RWPE2 (cell line): ENCODE data around the gene SAMD3.
A peak's percentile ranks its signal among the peaks of the same experiment; 100 is the strongest.

ENCODE experiments used
- ATAC-seq: fragments of 200-7000 bp; cut with Tn5 transposase; 3 replicates; pipeline ENCODE4 v1.9.1; 2021; ENCODE audit warnings: low read depth
- DNase-seq: peaks from one replicate; pipeline ENCODE4 v3.0.0-alpha.2; 2020; ENCODE audit warnings: low spot score
- H3K27ac ChIP-seq: fragments of 450-650 bp; 2 replicates; pipeline ENCODE4 v1.5.1; 2017; ENCODE audit warnings: mild to moderate bottlenecking; ENCODE audit not compliant: poor library complexity, severe bottlenecking
- H3K27me3 ChIP-seq: fragments of 250-450 bp; sonication (Bioruptor Pico); 2 replicates; pipeline ENCODE4 v1.5.1; 2021; ENCODE audit warnings: mild to moderate bottlenecking, moderate library complexity; ENCODE audit not compliant: insufficient read depth, poor library complexity, severe bottlenecking
- H3K36me3 ChIP-seq: fragments of 250-450 bp; sonication (Bioruptor Pico); 2 replicates; pipeline ENCODE4 v1.5.1; 2020; ENCODE audit warnings: low read depth, mild to moderate bottlenecking, moderate library complexity
- H3K4me1 ChIP-seq: fragments of 250-450 bp; sonication (Bioruptor Pico); 2 replicates; pipeline ENCODE4 v1.5.1; 2021; ENCODE audit warnings: mild to moderate bottlenecking, moderate library complexity; ENCODE audit not compliant: insufficient read depth, poor library complexity, severe bottlenecking
- H3K4me3 ChIP-seq: fragments of 250-450 bp; sonication (Bioruptor Pico); 2 replicates; pipeline ENCODE4 v1.5.1; 2021; ENCODE audit warnings: mild to moderate bottlenecking, moderate library complexity; ENCODE audit not compliant: severe bottlenecking
- H3K9me3 ChIP-seq: fragments of 250-450 bp; sonication (Bioruptor Pico); 2 replicates; pipeline ENCODE4 v1.5.1; 2021; ENCODE audit warnings: mild to moderate bottlenecking, moderate library complexity; ENCODE audit not compliant: severe bottlenecking
- TF ChIP-seq, protein P1 (sequence below): fragments of 450-650 bp; IDR thresholded peaks from one replicate; pipeline ENCODE4 v1.5.1; 2017; ENCODE audit warnings: mild to moderate bottlenecking, moderate library complexity; ENCODE audit not compliant: poor library complexity, severe bottlenecking

The SAMD3 gene

GRCh38 chr6:130140084-130140483, 82.7 kb downstream of the SAMD3 start:
- H3K27ac ChIP-seq = no peak overlapping the region
- ATAC-seq = no peak
- no peaks in the 10 kb centered on the region for H3K9me3 ChIP-seq
- H3K4me3 ChIP-seq = no peak overlapping the region
- H3K4me1 ChIP-seq = no peaks in the 10 kb centered on the region
- H3K36me3 ChIP-seq = no peaks in the 10 kb centered on the region
- TF ChIP-seq, protein P1, sequence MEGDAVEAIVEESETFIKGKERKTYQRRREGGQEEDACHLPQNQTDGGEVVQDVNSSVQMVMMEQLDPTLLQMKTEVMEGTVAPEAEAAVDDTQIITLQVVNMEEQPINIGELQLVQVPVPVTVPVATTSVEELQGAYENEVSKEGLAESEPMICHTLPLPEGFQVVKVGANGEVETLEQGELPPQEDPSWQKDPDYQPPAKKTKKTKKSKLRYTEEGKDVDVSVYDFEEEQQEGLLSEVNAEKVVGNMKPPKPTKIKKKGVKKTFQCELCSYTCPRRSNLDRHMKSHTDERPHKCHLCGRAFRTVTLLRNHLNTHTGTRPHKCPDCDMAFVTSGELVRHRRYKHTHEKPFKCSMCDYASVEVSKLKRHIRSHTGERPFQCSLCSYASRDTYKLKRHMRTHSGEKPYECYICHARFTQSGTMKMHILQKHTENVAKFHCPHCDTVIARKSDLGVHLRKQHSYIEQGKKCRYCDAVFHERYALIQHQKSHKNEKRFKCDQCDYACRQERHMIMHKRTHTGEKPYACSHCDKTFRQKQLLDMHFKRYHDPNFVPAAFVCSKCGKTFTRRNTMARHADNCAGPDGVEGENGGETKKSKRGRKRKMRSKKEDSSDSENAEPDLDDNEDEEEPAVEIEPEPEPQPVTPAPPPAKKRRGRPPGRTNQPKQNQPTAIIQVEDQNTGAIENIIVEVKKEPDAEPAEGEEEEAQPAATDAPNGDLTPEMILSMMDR = no peak
- no peak for DNase-seq
- H3K27me3 ChIP-seq = no peaks in the 10 kb centered on the region

GRCh38 chr6:130138909-130139242, 83.9 kb downstream of the SAMD3 start:
- Histone ChIP-seq H3K36me3 (no peaks in the 10 kb centered on the region), H3K4me3 (no peak overlapping the region), H3K9me3 (no peaks in the 10 kb centered on the region), H3K27me3 (no peaks in the 10 kb centered on the region), H3K27ac (no peak overlapping the region), H3K4me1 (no peaks in the 10 kb centered on the region)
- no peak for DNase-seq
- TF ChIP-seq, protein P1 = no peak
- ATAC-seq = no peak

GRCh38 chr6:130138116-130138908, 84.4 kb downstream of the SAMD3 start:
- no peak overlapping the region for H3K27ac ChIP-seq
- no peak overlapping the region for H3K4me3 ChIP-seq
- no peaks in the 10 kb centered on the region for H3K27me3 ChIP-seq
- DNase-seq = no peak
- H3K4me1 ChIP-seq = no peaks in the 10 kb centered on the region
- TF ChIP-seq, protein P1 = no peak
- no peak for ATAC-seq
- H3K9me3 ChIP-seq = no peaks in the 10 kb centered on the region
- H3K36me3 ChIP-seq = 0 out of 2 replicates have a peak, but pooled peaks cover 3% of the 10 kb centered on the region

DNA sequence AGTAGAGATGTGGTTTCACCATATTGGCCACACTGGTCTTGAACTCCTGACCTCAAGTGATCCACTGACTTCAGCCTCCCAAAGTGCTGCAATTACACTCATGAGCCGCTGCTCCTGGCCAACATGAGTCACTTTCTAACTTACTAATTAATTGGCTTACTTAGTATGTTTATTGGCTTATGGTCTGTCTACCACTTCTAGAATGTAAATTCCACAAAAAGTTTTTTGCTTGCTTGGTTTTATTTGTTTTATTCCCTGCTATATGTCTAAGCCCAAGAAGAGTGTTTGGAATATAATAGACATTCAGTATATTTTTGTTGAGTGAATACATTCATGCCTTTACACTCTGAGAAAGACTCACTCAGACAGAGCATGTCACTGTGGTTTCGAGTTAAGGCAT, 86.0 kb downstream of the SAMD3 start:
- no peak for DNase-seq
- no peak for ATAC-seq
- Histone ChIP-seq H3K36me3 (0 out of 2 replicates have a peak, but pooled peaks cover 3% of the 10 kb centered on the region), H3K4me1 (no peaks in the 10 kb centered on the region), H3K9me3 (no peaks in the 10 kb centered on the region), H3K4me3 (no peak overlapping the region), H3K27me3 (no peaks in the 10 kb centered on the region), H3K27ac (no peak overlapping the region)
- TF ChIP-seq, protein P1 = no peak

GRCh38 chr6:130134582-130134981, 88.2 kb downstream of the SAMD3 start:
- Histone ChIP-seq H3K4me1 (no peaks in the 10 kb centered on the region), H3K27me3 (no peaks in the 10 kb centered on the region), H3K4me3 (no peak overlapping the region), H3K27ac (no peak overlapping the region), H3K36me3 (0 out of 2 replicates have a peak, but pooled peaks cover 3% of the 10 kb centered on the region), H3K9me3 (no peaks in the 10 kb centered on the region)
- DNase-seq = no peak
- no peak for ATAC-seq
- TF ChIP-seq, protein P1 = peak; percentile 9
